ENCODE results near the gene NUP88. TPM values are rescaled to one million over a fixed set of nuclear protein-coding genes. Genes with fewer than 3 reads are reported as not detected.

The NUP88 gene
- total and polyA plus RNA-seq, 2 donors from 2014 or later: 55.1 to 57.9 TPM

DNA sequence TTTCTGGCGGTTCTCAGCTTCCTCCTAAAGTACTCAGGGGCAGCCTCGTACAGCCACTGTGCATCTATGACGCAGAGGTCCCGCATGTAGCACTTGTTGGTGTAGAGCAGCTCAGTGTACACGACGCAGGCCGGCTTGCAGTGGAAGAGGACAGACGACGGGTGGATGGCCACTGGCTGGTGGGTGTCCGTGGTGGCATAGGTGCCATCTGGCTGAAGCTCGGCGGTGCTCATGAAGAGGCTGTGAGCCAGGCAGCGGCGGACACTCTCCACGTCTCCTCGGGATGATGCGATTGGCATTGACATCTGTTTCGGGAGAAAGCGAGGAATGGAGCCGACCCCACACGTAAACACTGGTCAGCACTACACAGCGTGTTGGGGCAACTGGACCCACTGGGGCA, 24.7 kb upstream of the NUP88 start:
- Histone ChIP-seq H3K36me3 (ENCODE audit: control insufficient read depth in 2 of 3, insufficient read depth in 3 of 3, low read length in 3 of 3) (peaks cover 0 to 18% (median 16%) of the 10 kb centered on the region in 3 donors), H3K27ac (ENCODE audit: low read depth in 2 of 2, low read length in 2 of 2) (no peak overlapping the region), H3K9me3 (ENCODE audit: control insufficient read depth in 2 of 3, insufficient read depth in 1 of 3, low read length in 3 of 3) (no peaks in the 10 kb centered on the region), H3K4me3 (ENCODE audit: low read length in 3 of 3) (no peak overlapping the region), H3K9ac (ENCODE audit: low read length in 3 of 3) (no peak overlapping the region), H3K4me1 (ENCODE audit: control insufficient read depth in 2 of 3, insufficient read depth in 2 of 3, low read depth in 1 of 3, low read length in 3 of 3) (peaks cover 0 to 5% (median 5%) of the 10 kb centered on the region in 3 donors), H3K27me3 (ENCODE audit: control insufficient read depth, insufficient read depth, low read length) (no peaks in the 10 kb centered on the region)
- FAIRE-seq (no peak), DNase-seq (no peak)
- TF ChIP-seq, protein P1, sequence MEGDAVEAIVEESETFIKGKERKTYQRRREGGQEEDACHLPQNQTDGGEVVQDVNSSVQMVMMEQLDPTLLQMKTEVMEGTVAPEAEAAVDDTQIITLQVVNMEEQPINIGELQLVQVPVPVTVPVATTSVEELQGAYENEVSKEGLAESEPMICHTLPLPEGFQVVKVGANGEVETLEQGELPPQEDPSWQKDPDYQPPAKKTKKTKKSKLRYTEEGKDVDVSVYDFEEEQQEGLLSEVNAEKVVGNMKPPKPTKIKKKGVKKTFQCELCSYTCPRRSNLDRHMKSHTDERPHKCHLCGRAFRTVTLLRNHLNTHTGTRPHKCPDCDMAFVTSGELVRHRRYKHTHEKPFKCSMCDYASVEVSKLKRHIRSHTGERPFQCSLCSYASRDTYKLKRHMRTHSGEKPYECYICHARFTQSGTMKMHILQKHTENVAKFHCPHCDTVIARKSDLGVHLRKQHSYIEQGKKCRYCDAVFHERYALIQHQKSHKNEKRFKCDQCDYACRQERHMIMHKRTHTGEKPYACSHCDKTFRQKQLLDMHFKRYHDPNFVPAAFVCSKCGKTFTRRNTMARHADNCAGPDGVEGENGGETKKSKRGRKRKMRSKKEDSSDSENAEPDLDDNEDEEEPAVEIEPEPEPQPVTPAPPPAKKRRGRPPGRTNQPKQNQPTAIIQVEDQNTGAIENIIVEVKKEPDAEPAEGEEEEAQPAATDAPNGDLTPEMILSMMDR (IDR thresholded peaks at IDR 0.05; ENCODE audit: borderline replicate concordance, extremely low read depth, insufficient read depth): no peak
- intact Hi-C loops (cut with DNase I): no loop called here

DNA sequence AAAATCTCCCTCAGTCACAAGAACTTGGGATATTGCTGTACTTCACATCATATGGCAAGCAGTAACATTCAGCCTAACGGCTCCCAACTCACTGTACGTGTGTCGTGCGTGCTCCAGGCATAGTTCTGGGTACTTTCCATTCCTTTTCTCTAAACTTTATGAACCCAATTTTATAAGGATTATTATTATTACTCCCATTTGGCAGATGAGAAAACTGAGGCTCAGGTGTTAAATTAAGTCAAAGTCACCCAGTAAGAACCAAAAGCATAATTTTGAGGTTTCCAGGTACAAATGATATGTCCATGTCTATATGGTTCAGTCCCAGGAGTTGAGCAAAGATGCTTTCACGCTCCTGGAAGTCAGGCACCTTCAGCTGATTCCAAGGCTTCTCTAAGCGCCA, 24.3 kb upstream of the NUP88 start:
- H3K27ac ChIP-seq (ENCODE audit: low read depth in 2 of 2, low read length in 2 of 2): no peak overlapping the region
- H3K4me3 ChIP-seq (ENCODE audit: low read length in 3 of 3): no peak overlapping the region
- H3K27me3 ChIP-seq (ENCODE audit: control insufficient read depth, insufficient read depth, low read length): no peaks in the 10 kb centered on the region
- peaks cover 0 to 5% (median 5%) of the 10 kb centered on the region in 3 donors for H3K4me1 ChIP-seq (ENCODE audit: control insufficient read depth in 2 of 3, insufficient read depth in 2 of 3, low read depth in 1 of 3, low read length in 3 of 3)
- intact Hi-C loops (cut with DNase I): no loop called here
- H3K36me3 ChIP-seq (ENCODE audit: control insufficient read depth in 2 of 3, insufficient read depth in 3 of 3, low read length in 3 of 3): peaks cover 0 to 16% (median 16%) of the 10 kb centered on the region in 3 donors
- TF ChIP-seq, protein P1 (IDR thresholded peaks at IDR 0.05; ENCODE audit: borderline replicate concordance, extremely low read depth, insufficient read depth): no peak
- H3K9ac ChIP-seq (ENCODE audit: low read length in 3 of 3): no peak overlapping the region
- no peaks in the 10 kb centered on the region for H3K9me3 ChIP-seq (ENCODE audit: control insufficient read depth in 2 of 3, insufficient read depth in 1 of 3, low read length in 3 of 3)
- no peak for FAIRE-seq
- DNase-seq: no peak

GRCh38 chr17:5439446-5439764, 19.9 kb upstream of the NUP88 start:
- Histone ChIP-seq H3K9ac (ENCODE audit: low read length in 3 of 3) (peak overlapping the region; percentile 21 to 87 (median 59)), H3K9me3 (ENCODE audit: control insufficient read depth in 2 of 3, insufficient read depth in 1 of 3, low read length in 3 of 3) (no peaks in the 10 kb centered on the region), H3K36me3 (ENCODE audit: control insufficient read depth in 2 of 3, insufficient read depth in 3 of 3, low read length in 3 of 3) (peaks cover 0 to 18% (median 13%) of the 10 kb centered on the region in 3 donors), H3K4me1 (ENCODE audit: control insufficient read depth in 2 of 3, insufficient read depth in 2 of 3, low read depth in 1 of 3, low read length in 3 of 3) (peaks cover 0 to 11% (median 10%) of the 10 kb centered on the region in 3 donors), H3K27me3 (ENCODE audit: control insufficient read depth, insufficient read depth, low read length) (no peaks in the 10 kb centered on the region), H3K4me3 (ENCODE audit: low read length in 3 of 3) (peak overlapping the region; percentile 35 to 56 (median 54)), H3K27ac (ENCODE audit: low read depth in 2 of 2, low read length in 2 of 2) (peak overlapping the region in 1 of 2 donors; percentile 73)
- DNase-seq (no peak), FAIRE-seq (no peak)
- intact Hi-C loops (cut with DNase I): no loop called here
- TF ChIP-seq, protein P1 (IDR thresholded peaks at IDR 0.05; ENCODE audit: borderline replicate concordance, extremely low read depth, insufficient read depth): no peak
